Fibroblast of the aortic adventitia (primary cell): ENCODE measurements around the gene DNM1. TPM values are rescaled to one million over a fixed set of nuclear protein-coding genes. Genes with fewer than 3 reads are reported as not detected.

Experiments
- DNase-seq: peaks from one replicate; pipeline ENCODE4 v3.0.0-alpha.2; 2010; ENCODE audit warnings: low read depth
- H3K4me3 ChIP-seq: 2 replicates; pipeline ENCODE4 v1.5.1; 2011; ENCODE audit warnings: low read depth, mild to moderate bottlenecking, control low read depth, low read length, moderate library complexity
- CTCF ChIP-seq: IDR thresholded peaks from 2 replicates; pipeline ENCODE4 v1.5.1; 2011; ENCODE audit warnings: mild to moderate bottlenecking, low read length, control low read depth, inconsistent platforms; ENCODE audit not compliant: insufficient read depth
- total RNA-seq: library from RNA; depleted of rRNA; stranded (reverse); fragments of >200 nt; gene quantifications from 2 replicates; pipeline ENCODE4 v1.2.3, GENCODE V29; 2012; ENCODE audit warnings: low replicate concordance

Gene DNM1
- total RNA-seq, 1 donor, result 57.4 TPM

DNA sequence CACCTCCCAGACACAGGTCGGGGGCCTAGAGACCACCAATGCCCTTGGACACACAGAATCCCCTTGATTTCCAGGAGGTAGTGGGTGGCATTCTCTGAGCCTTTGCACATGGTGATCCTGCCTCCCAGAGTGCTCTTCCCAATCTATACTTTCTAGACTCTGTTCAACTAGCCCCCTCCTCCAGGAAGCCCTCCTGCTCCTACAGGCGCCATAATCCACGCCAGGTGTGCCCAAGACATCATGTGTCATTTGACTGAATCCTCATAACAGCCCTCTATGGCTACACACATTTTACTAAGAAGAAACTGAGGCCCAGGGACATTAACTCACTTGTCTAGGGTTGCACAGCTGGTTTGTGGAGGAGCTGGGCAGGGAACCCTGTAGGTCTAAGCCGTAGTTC lies 36.0 kb upstream of the DNM1 start:
- TF ChIP-seq CTCF, result no peak
- no peak overlapping the region for H3K4me3 ChIP-seq
- DNase-seq, result no peak

GRCh38 chr9:128168731-128169308 lies 34.4 kb upstream of the DNM1 start:
- no peak for DNase-seq
- no peak for TF ChIP-seq CTCF
- no peak overlapping the region for H3K4me3 ChIP-seq

- TF ChIP-seq CTCF, result no peak
- DNase-seq, result no peak
- no peak overlapping the region for H3K4me3 ChIP-seq
Measured at GRCh38 chr9:128169492-128169891, 33.7 kb upstream of the DNM1 start.

- no peak overlapping the region for H3K4me3 ChIP-seq
- no peak for DNase-seq
- TF ChIP-seq CTCF, result no peak
Measured at GRCh38 chr9:128169925-128170324, 33.3 kb upstream of the DNM1 start.

DNA sequence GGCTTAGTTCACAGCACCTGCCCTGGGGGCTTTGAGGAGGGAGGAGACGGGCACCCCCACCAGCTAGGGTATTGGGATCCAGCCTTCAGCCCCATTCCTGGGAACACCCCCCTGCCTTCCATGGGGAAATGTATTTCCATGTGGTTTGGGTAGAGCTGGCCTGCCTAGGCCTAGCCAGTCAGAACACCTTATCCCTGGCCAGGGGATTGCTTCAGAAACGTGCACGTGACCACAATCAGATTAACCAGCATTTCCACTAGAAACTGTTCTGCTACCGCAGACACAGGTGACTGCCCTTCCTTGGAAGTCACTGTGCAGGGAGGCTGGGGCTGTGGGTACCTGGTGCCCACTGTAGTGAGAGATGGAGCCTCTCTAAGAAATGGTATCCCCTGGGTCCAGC lies 29.1 kb upstream of the DNM1 start:
- H3K4me3 ChIP-seq, result no peak overlapping the region
- no peak for TF ChIP-seq CTCF
- no peak for DNase-seq

DNA sequence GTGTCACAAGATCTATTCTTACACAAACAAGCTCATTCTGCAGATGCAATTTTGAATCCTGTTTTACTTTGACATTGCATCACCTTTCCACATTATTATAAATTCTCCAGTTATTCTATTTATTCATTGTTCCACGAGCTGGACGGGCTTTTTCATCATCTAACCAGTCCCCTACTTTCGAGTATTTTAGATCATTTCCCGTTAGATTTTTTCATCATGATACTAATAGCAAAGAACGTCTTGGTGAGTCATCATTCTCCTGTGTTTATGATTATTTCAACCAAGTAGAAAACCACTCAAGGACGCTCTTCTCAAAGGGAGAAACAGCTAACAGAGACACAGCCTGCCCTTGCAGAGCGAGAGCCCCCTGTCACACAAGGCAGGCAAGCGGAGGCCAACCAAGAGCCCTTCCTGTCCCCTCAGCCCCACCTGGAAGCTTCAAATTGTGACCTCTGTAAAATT lies 28.0 kb upstream of the DNM1 start:
- TF ChIP-seq CTCF, result no peak
- H3K4me3 ChIP-seq, result no peak overlapping the region
- DNase-seq, result peak; percentile 12

GRCh38 chr9:128175726-128176125 lies 27.5 kb upstream of the DNM1 start:
- H3K4me3 ChIP-seq, result no peak overlapping the region
- no peak for DNase-seq
- TF ChIP-seq CTCF, result no peak
